ENCODE results near the gene PPFIA4.

GRCh38 chr1:203116091-203116820, 90.0 kb downstream of the PPFIA4 start:
- TF ChIP-seq EZH2phosphoT487 (IDR thresholded peaks at IDR 0.05; ENCODE audit: low read depth) (no peak), CTCF (IDR thresholded peaks at IDR 0.05; ENCODE audit: low read depth, low read length) (no peak)

All from OCI-LY3 (cell line).